NT2/D1 (cell line): Measurements from ENCODE around the gene PRICKLE2.
A peak's percentile ranks its signal among the peaks of the same experiment; 100 is the strongest.

Experiments used
- DNase-seq: peaks from one replicate; pipeline ENCODE4 v3.0.0-alpha.2; 2011; ENCODE audit warnings: low read depth, low spot score
- H3K27me3 ChIP-seq: 2 replicates; pipeline ENCODE4 v1.6.0; 2011; ENCODE audit warnings: mild to moderate bottlenecking; ENCODE audit not compliant: insufficient read length, insufficient read depth
- H3K36me3 ChIP-seq: 2 replicates; pipeline ENCODE4 v1.6.1; 2011; ENCODE audit warnings: mild to moderate bottlenecking, low read length, mixed read lengths; ENCODE audit not compliant: insufficient read depth, insufficient read length
- H3K4me1 ChIP-seq: 2 replicates; pipeline ENCODE4 v1.5.1; 2011; ENCODE audit not compliant: insufficient read depth, insufficient read length
- H3K4me3 ChIP-seq: 2 replicates; pipeline ENCODE4 v1.5.1; 2011; ENCODE audit warnings: low read depth; ENCODE audit not compliant: insufficient read length
- H3K9ac ChIP-seq: 2 replicates; pipeline ENCODE4 v1.6.0; 2011; ENCODE audit warnings: low read depth; ENCODE audit not compliant: insufficient read length
- H3K9me3 ChIP-seq: 2 replicates; pipeline ENCODE4 v1.5.1; 2011; ENCODE audit warnings: mild to moderate bottlenecking, low read length; ENCODE audit not compliant: insufficient read depth
- SUZ12 ChIP-seq: IDR thresholded peaks from 2 replicates; pipeline ENCODE4 v1.6.1; 2011; ENCODE audit not compliant: insufficient read length, insufficient read depth; ENCODE audit errors: extremely low read depth
- YY1 ChIP-seq: IDR thresholded peaks from 2 replicates; pipeline ENCODE4 v1.6.1; 2011; ENCODE audit not compliant: insufficient read length, insufficient read depth
- ZNF274 ChIP-seq: IDR thresholded peaks from 2 replicates; pipeline ENCODE4 v1.6.1; 2011; ENCODE audit warnings: mild to moderate bottlenecking, low read depth, low read length

Gene PRICKLE2

DNA sequence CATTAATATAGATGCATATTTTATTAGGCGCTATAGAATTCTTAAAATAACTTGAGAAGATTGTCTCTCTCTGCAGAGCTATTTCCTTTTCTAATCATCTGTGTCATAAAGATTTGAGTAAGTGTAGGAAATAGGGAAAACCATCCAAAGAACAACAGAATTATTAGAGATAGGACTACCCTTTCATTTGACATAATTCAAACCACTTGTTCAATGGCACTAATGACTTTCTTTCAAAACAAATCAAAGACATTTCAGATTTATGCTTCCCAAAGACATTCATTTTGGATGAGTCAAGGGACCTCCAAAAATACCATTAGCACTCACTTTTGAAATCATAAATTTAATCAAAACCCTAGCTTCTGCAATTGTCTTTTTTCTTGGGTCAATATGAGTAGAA is 29.5 kb downstream of the PRICKLE2 start:
- Histone ChIP-seq H3K4me1 (no peaks in the 10 kb centered on the region), H3K36me3 (peaks cover 30% of the 10 kb centered on the region), H3K9ac (no peak overlapping the region), H3K9me3 (peaks cover 21% of the 10 kb centered on the region), H3K4me3 (no peak overlapping the region), H3K27me3 (no peaks in the 10 kb centered on the region)
- TF ChIP-seq SUZ12 (no peak), YY1 (no peak), ZNF274 (no peak)
- no peak for DNase-seq

DNA sequence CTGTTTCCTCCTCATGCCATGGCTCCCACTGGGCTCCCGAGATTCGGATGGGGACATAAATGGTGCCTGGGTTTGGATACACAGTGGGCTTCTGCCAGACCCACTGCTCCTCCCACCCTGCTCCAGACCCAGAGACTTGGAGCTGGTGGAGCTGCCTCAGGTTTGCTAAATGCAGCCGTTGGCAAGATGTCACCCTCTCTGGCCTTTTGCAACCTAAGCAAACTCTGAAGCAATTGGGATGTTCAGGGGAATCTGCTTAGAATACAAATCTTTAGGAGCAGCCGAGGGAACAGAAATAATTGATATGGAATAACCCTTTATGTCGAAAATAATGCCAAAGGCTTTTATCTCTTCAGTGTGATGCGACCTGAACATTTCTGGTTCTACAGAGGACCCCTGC is 33.4 kb downstream of the PRICKLE2 start:
- no peaks in the 10 kb centered on the region for H3K27me3 ChIP-seq
- H3K9me3 ChIP-seq = peaks cover 16% of the 10 kb centered on the region
- H3K4me3 ChIP-seq = no peak overlapping the region
- no peak for DNase-seq
- peaks cover 4% of the 10 kb centered on the region for H3K4me1 ChIP-seq
- no peak overlapping the region for H3K9ac ChIP-seq
- H3K36me3 ChIP-seq = peaks cover 21% of the 10 kb centered on the region
- TF ChIP-seq YY1 = no peak
- no peak for TF ChIP-seq ZNF274
- TF ChIP-seq SUZ12 = no peak

DNA sequence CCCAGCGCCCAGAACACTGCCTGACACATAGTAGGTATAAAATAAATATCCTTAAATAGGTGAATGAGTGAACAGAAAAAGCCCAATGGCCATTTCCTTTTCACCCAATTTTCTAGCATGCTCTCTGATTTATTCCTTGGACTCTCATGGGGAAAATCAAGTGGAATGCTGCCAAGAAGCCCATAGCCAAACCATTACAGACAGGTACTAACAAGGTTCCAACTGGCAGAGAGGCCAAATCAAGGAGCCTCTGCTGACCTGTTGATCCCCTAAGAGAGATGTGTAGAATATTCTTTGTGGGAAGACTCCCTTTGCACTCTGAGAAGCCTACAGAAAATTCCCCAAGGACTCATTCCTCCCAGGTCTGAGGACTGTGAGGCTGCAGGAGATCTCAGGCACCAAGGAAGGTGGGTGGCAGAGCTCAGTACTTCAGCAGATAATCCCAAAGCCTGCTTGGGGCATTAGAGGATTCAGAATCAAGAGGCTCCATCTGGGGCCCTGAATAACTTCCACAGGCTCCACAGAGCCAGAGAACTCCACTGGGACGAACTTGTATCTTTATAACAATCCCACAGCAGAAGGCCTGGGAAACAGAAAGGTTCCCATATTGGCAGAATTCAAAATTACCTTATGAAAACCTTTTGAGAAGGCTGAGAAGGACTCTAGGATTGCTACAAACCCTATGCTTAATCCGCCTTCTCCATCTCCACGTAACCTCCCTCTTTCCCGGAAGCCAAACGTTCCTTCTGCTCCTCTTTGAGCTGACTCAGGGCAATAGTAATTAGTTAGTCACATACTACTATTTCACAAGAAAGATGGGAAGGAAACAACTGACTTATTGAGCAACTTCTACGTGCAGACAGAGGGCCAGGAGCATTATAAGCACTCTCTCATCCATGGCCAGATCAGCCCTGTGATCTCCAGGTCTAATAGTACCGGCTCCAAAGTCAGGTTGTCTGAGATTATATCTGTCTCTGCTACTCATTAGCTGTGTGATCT is 34.5 kb downstream of the PRICKLE2 start:
- peaks cover 21% of the 10 kb centered on the region for H3K36me3 ChIP-seq
- peaks cover 4% of the 10 kb centered on the region for H3K4me1 ChIP-seq
- peaks cover 16% of the 10 kb centered on the region for H3K9me3 ChIP-seq
- no peaks in the 10 kb centered on the region for H3K27me3 ChIP-seq
- no peak for TF ChIP-seq ZNF274
- TF ChIP-seq SUZ12 = no peak
- TF ChIP-seq YY1 = no peak
- no peak overlapping the region for H3K9ac ChIP-seq
- DNase-seq = no peak
- no peak overlapping the region for H3K4me3 ChIP-seq

DNA sequence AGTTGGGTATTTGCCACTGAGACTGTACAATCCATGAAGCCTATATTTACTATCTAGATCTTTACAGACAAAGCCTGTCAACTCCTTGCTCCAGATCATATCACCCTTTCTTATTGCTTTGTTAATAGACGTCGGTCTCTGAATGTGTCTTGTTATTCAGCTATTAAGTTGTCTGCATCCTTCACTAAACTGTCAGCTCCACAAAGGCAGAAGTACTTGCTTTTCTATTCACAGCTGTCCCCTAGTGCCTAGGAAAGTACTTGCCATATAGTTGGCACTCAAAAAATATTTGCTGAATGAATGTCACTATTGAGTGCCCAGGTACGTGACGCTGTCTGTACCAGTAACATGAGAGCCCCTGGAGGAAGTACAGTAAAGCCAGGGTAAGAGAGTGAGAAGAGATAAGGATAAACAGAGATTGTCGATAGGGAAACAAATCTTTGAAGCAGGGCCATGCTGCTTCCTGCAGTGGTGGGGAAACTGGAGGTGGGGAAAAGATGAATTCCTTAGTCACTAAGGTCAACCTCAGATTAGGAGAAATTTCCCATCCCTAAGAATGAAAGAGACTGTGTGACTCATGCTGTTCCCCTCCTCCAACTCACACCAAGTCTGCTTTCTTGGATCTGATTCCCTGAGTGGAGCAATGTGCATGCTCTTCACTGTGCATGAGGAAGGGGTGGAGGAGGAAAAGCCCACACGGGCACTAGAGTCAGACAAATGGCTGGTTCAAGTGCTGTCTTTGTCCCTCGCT is 36.3 kb downstream of the PRICKLE2 start:
- Histone ChIP-seq H3K27me3 (no peaks in the 10 kb centered on the region), H3K9ac (no peak overlapping the region), H3K36me3 (peaks cover 12% of the 10 kb centered on the region), H3K4me1 (peaks cover 4% of the 10 kb centered on the region), H3K4me3 (no peak overlapping the region), H3K9me3 (peaks cover 13% of the 10 kb centered on the region)
- DNase-seq = peak; percentile 57
- TF ChIP-seq YY1 (no peak), SUZ12 (no peak), ZNF274 (no peak)

DNA sequence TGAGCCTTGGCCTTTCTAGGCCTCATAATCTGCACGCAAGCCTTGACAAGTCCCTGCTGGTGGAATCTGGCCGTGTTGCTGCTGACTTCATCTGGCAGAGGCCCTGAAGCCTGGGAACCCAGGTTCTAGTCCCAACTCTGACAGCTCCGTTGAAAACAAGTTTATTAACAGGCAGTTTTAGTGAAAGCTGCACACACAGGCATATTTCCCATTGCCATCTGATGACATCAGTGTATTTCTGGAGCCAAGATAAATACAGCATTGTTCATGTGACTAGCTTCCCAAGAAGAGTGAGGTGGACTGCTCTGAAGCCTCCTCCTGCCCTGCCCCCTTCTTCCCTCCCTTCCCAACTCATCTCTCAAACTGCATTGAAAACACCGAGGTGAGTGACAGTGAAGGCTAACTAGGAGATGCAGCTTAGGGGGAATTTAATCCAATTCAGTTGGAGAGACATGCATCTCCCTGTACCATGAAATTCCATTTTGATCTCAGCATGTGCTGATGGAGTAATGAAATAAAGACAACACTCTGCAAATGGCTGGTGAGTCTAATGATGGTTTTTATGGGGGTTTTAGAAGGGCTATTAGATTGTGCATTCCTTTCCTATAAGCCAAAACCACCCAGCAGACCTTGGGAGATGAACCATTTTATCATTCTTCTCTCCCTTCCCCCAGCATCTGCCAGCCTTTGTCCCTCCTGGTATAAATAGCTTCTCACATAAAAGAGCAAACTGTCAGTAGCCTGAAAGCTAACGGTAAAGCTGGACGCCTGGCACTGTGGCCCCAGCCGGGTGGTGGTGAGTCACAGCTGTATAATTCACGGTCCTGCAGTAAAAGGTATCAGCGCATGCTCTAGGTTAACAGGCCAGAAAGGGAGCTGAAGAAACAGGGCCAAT is 38.0 kb downstream of the PRICKLE2 start:
- H3K36me3 ChIP-seq = peaks cover 5% of the 10 kb centered on the region
- no peak overlapping the region for H3K4me3 ChIP-seq
- DNase-seq = no peak

DNA sequence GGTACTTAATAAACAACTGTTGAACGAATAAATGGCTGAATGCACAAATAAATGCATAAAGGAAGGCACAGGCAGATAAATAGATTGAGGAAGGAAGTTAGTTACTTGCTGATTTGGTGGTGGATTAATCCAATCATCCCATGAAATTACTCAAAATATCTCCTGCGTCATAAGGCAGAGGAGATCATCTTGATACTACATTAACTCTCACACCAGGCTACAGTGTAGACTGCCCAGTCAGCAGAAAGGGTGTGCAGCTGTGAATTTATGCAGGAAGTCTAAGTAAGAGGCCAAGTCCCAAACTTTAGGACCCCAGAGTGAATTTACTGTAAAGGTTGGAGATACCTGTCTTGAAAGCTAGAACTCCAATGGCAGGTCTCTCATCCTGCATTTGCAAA is 38.6 kb downstream of the PRICKLE2 start:
- Histone ChIP-seq H3K27me3 (no peaks in the 10 kb centered on the region), H3K36me3 (peaks cover 8% of the 10 kb centered on the region), H3K4me3 (no peak overlapping the region), H3K9me3 (no peaks in the 10 kb centered on the region), H3K9ac (no peak overlapping the region), H3K4me1 (peaks cover 4% of the 10 kb centered on the region)
- no peak for DNase-seq
- no peak for TF ChIP-seq YY1
- TF ChIP-seq SUZ12 = no peak
- no peak for TF ChIP-seq ZNF274

More for the DNA sequence above, 38.0 kb downstream of the PRICKLE2 start:
- Histone ChIP-seq H3K9ac (no peak overlapping the region), H3K27me3 (no peaks in the 10 kb centered on the region), H3K4me1 (peaks cover 4% of the 10 kb centered on the region), H3K9me3 (no peaks in the 10 kb centered on the region)
- TF ChIP-seq ZNF274 (no peak), YY1 (no peak), SUZ12 (no peak)
